Lung (tissue), 12 donors: ENCODE results near the gene INHBE. TPM values are rescaled to one million over a fixed set of nuclear protein-coding genes. Genes with fewer than 3 reads are reported as not detected.
A peak's percentile ranks its signal among the peaks of the same experiment; 100 is the strongest.

ENCODE experiments used
- ATAC-seq: fragments of 200-7000 bp; cut with Tn5 transposase; one replicate; pipeline ENCODE4 v1.9.1; 2020; ENCODE audit warnings: moderate number of reproducible peaks; ENCODE audit not compliant: insufficient read depth, low FRiP score
- DNase-seq, 3 donors: peaks; one replicate each; pipeline ENCODE4 v3.0.0-alpha.2; 2013 to 2017
- H3K27ac ChIP-seq, 2 donors: one replicate each; pipeline ENCODE4 v1.5.1; 2013; ENCODE audit warnings: mild to moderate bottlenecking in 2 of 2, moderate library complexity in 2 of 2, control low read depth in 1 of 2, inconsistent platforms in 1 of 2, low read depth in 1 of 2, low read length in 1 of 2
- H3K27me3 ChIP-seq, 3 donors: one replicate each; pipeline ENCODE4 v1.5.1; 2013; ENCODE audit warnings: low read length in 2 of 3; ENCODE audit not compliant: control insufficient read depth in 3 of 3, insufficient read depth in 3 of 3
- H3K36me3 ChIP-seq, 4 donors: one replicate each; pipeline ENCODE4 v1.5.1; 2013; ENCODE audit warnings: low read length in 4 of 4, mild to moderate bottlenecking in 1 of 4, moderate library complexity in 1 of 4; ENCODE audit not compliant: control insufficient read depth in 4 of 4, insufficient read depth in 4 of 4
- H3K4me1 ChIP-seq, 5 donors: one replicate each; pipeline ENCODE4 v1.5.1; 2013; ENCODE audit warnings: low read length in 5 of 5, mild to moderate bottlenecking in 2 of 5, moderate library complexity in 1 of 5; ENCODE audit not compliant: control insufficient read depth in 5 of 5, insufficient read depth in 5 of 5
- H3K4me3 ChIP-seq: one replicate; pipeline ENCODE4 v1.5.1; 2013; ENCODE audit warnings: mild to moderate bottlenecking, control low read depth, moderate library complexity
- H3K9ac ChIP-seq, 2 donors: one replicate each; pipeline ENCODE4 v1.5.1; 2013; ENCODE audit warnings: low read length in 2 of 2, control low read depth in 1 of 2; ENCODE audit not compliant: insufficient read depth in 1 of 2
- H3K9me3 ChIP-seq, 4 donors: one replicate each; pipeline ENCODE4 v1.5.1; 2013; ENCODE audit warnings: low read length in 3 of 4, mild to moderate bottlenecking in 1 of 4, moderate library complexity in 1 of 4; ENCODE audit not compliant: control insufficient read depth in 4 of 4, insufficient read depth in 3 of 4
- CTCF ChIP-seq: IDR thresholded peaks from 2 replicates; pipeline ENCODE4 v1.5.1; 2012; ENCODE audit warnings: mild to moderate bottlenecking; ENCODE audit errors: control extremely low read depth, extremely low read depth
- WGBS, 2 donors: extraction: QIAGEN DNeasy Blood & Tissue Kit; methylation state at CpG; one replicate each; pipeline ENCODE4 v1.1.7; 2013; 5-methylcytosine and 5-hydroxymethylcytosine counted together
- polyA plus RNA-seq, 2 donors: library from polyadenylated mRNA; stranded (reverse); fragments of 200-250 nt; gene quantifications; one replicate each; pipeline ENCODE4 v1.2.1, GENCODE V29; 2013
- total RNA-seq, 2 donors: library from RNA; depleted of rRNA in 1 of 2; stranded (reverse); fragments of >200 nt in 1 of 2; gene quantifications; one replicate each; pipeline ENCODE4 v1.2.1, GENCODE V29; 2014 to 2021
- donor health status: control.
- donor health status: control.
- donor health status: Bipolar disorder and iron deficiency.
- donor health status: healthy.
- donor health status: DM: yes; HTN: yes; CAD: no.

The INHBE gene
- total and polyA plus RNA-seq, 4 donors = 0.12 TPM; not detected in 3

GRCh38 chr12:57452181-57452936, 2.7 kb upstream of the INHBE start:
- no peaks in the 10 kb centered on the region for H3K4me1 ChIP-seq
- H3K9ac ChIP-seq = no peak overlapping the region
- DNase-seq (peak in 1 of 3 donors; percentile 47), ATAC-seq (no peak)
- WGBS, 2 donors = 27 to 41% methylated on average over 9 of the region's 9 CpGs
- peak overlapping the region in 1 of 2 donors; percentile 92 for H3K27ac ChIP-seq
- no peak for TF ChIP-seq CTCF
- H3K4me3 ChIP-seq = no peak overlapping the region
- no peaks in the 10 kb centered on the region for H3K9me3 ChIP-seq
- no peaks in the 10 kb centered on the region for H3K36me3 ChIP-seq
- H3K27me3 ChIP-seq = no peaks in the 10 kb centered on the region

- Histone ChIP-seq H3K9me3 (no peaks in the 10 kb centered on the region), H3K9ac (no peak overlapping the region), H3K4me1 (no peaks in the 10 kb centered on the region), H3K27me3 (no peaks in the 10 kb centered on the region), H3K27ac (peak overlapping the region in 1 of 2 donors; percentile 92), H3K36me3 (no peaks in the 10 kb centered on the region), H3K4me3 (no peak overlapping the region)
- WGBS, 2 donors = 26 to 31% methylated on average over 7 of the region's 7 CpGs
- DNase-seq (peak; percentile 80 to 82 (median 81)), ATAC-seq (peak; percentile 65)
- peak; percentile 70 for TF ChIP-seq CTCF
These were observed 2.1 kb upstream of the INHBE start for GRCh38 chr12:57452937-57453509.

- H3K4me1 ChIP-seq = peaks cover 0 to 7% (median 0%) of the 10 kb centered on the region in 5 donors
- no peak for ATAC-seq
- no peak overlapping the region for H3K4me3 ChIP-seq
- H3K36me3 ChIP-seq = no peaks in the 10 kb centered on the region
- no peaks in the 10 kb centered on the region for H3K27me3 ChIP-seq
- no peak overlapping the region for H3K9ac ChIP-seq
- no peak for DNase-seq
- WGBS, 2 donors = 97% methylated on average over 2 of the region's 2 CpGs
- no peak for TF ChIP-seq CTCF
- no peak overlapping the region for H3K27ac ChIP-seq
- H3K9me3 ChIP-seq = no peaks in the 10 kb centered on the region
These were observed 918 bp upstream of the INHBE start for GRCh38 chr12:57454213-57454565.
